Measurements from ENCODE around the gene EFTUD2. TPM values are rescaled to one million over a fixed set of nuclear protein-coding genes. Genes with fewer than 3 reads are reported as not detected.

EFTUD2 gene
- polyA plus RNA-seq, 1 donor: 67.8 TPM

DNA sequence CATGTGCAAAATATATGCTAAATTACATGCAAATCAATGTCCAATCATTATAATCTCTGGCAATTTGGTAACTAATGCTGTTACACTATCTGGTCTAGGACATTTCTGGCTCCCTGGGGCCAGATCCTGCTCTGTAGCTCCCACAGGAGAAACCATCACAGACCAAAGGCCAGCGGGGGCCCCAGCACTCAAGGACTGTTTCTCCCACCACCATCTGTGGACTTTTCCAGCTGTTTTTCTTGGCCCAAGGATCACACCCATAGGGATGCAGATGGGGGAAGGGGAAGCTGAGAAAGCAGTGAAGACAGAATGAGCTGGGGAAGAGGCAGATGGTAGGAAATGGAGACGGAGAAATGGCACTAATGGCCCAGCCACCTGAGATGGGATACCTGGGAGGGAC, 51.7 kb downstream of the EFTUD2 start, which contains the start of gene HIGD1B:
Gene HIGD1B (plus strand): TSS at position 298 of the 400 bp plus-strand sequence. CDS start 270 bp downstream, outside the sequence.
- no peaks in the 10 kb centered on the region for H3K4me1 ChIP-seq (ENCODE audit: control insufficient read depth, insufficient read depth, low read length)
- H3K36me3 ChIP-seq (ENCODE audit: control insufficient read depth, insufficient read depth, low read length): peaks cover 23% of the 10 kb centered on the region
- H3K27me3 ChIP-seq (ENCODE audit: control insufficient read depth, insufficient read depth, low read length): peaks cover 3% of the 10 kb centered on the region
- WGBS (ENCODE audit: insufficient coverage, low lambda C conversion rate): no CpG with 5 or more reads among the region's 2 CpGs
- no peak within 1 kb of the TSS for H3K27ac ChIP-seq (ENCODE audit: low read length)
- no peak for DNase-seq
- no peaks in the 10 kb centered on the region for H3K9me3 ChIP-seq (ENCODE audit: control insufficient read depth, low read depth, low read length)
- H3K4me3 ChIP-seq (ENCODE audit: low read length): no peak within 1 kb of the TSS

DNA sequence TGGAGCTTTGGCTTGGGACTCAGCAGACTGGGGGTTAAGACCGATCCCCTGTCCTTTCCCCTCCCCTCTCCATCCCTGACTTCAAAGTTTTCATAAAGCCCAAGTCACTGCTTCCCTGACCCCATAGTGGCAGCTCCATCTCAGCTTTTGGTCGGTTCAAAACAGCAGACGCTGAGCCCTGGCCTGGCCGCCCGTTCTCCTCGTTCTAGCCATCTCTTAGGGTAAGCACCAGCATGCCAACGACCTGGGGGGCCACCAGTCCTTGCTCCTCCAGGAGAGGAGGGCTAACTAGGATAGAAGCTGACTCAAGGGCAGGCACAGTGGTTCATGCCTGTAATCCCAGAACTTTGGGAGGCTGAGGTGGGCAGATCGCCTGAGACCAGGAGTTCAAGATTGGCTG, 53.0 kb downstream of the EFTUD2 start:
- H3K27me3 ChIP-seq (ENCODE audit: control insufficient read depth, insufficient read depth, low read length): peaks cover 5% of the 10 kb centered on the region

DNA sequence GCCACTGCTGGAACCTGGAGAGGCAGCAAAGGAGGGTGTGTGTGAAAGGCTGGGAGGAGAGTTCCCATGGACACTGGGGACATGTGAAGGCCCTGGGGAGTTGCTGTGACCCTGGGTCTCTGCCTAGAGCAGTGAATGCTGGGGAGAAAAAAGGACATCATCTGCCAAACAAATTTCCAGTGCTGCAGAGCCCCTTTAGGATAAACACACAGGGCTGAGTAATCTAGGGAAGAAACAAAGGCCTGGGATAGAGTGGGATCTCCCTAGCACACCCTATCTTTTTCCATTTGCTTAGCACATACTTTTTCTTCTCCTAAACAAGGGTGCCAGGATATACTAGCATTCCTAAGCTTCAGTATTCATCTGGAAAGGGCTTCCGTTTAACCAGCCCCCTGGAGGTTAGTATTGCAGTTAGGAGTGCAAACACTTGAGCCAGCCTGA, 54.8 kb downstream of the EFTUD2 start:
- Histone ChIP-seq H3K4me3 (ENCODE audit: low read length) (no peak overlapping the region), H3K9me3 (ENCODE audit: control insufficient read depth, low read depth, low read length) (no peaks in the 10 kb centered on the region), H3K27ac (ENCODE audit: low read length) (peak overlapping the region; percentile 32), H3K36me3 (ENCODE audit: control insufficient read depth, insufficient read depth, low read length) (peaks cover 2% of the 10 kb centered on the region), H3K27me3 (ENCODE audit: control insufficient read depth, insufficient read depth, low read length) (peaks cover 5% of the 10 kb centered on the region), H3K4me1 (ENCODE audit: control insufficient read depth, insufficient read depth, low read length) (no peaks in the 10 kb centered on the region)
- no peak for DNase-seq
- WGBS (ENCODE audit: insufficient coverage, low lambda C conversion rate): no CpG with 5 or more reads among the region's 1 CpG

More for the DNA sequence above, 53.0 kb downstream of the EFTUD2 start:
- H3K4me1 ChIP-seq (ENCODE audit: control insufficient read depth, insufficient read depth, low read length): no peaks in the 10 kb centered on the region
- H3K27ac ChIP-seq (ENCODE audit: low read length): no peak overlapping the region
- WGBS (ENCODE audit: insufficient coverage, low lambda C conversion rate): no CpG with 5 or more reads among the region's 8 CpGs
- H3K36me3 ChIP-seq (ENCODE audit: control insufficient read depth, insufficient read depth, low read length): peaks cover 13% of the 10 kb centered on the region
- DNase-seq: no peak
- H3K9me3 ChIP-seq (ENCODE audit: control insufficient read depth, low read depth, low read length): no peaks in the 10 kb centered on the region
- H3K4me3 ChIP-seq (ENCODE audit: low read length): no peak overlapping the region

DNA sequence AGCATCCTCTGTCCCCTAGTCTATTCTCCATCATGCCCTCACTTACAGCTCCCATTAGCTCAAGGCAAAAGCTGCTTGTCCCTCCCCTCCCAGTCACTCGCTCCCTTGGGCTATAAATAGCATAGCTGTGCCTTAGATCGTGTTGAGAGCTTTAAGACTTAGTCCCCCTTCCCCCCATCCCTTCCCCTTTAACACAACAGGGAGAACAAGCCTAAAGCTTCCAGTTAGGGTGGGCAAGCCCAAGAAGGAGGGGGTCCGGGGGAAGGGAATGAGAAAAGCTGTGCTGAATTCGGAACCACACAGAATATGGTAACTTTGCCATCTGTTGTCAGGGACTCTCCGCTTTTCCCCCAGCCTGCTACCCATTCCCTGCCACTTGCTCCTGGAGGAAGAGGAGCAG, 56.5 kb downstream of the EFTUD2 start:
- Histone ChIP-seq H3K4me1 (ENCODE audit: control insufficient read depth, insufficient read depth, low read length) (no peaks in the 10 kb centered on the region), H3K27me3 (ENCODE audit: control insufficient read depth, insufficient read depth, low read length) (peaks cover 5% of the 10 kb centered on the region), H3K9me3 (ENCODE audit: control insufficient read depth, low read depth, low read length) (no peaks in the 10 kb centered on the region), H3K4me3 (ENCODE audit: low read length) (no peak overlapping the region), H3K27ac (ENCODE audit: low read length) (peak overlapping the region; percentile 26), H3K36me3 (ENCODE audit: control insufficient read depth, insufficient read depth, low read length) (no peaks in the 10 kb centered on the region)
- WGBS (ENCODE audit: insufficient coverage, low lambda C conversion rate): no CpG with 5 or more reads among the region's 5 CpGs
- no peak for DNase-seq

DNA sequence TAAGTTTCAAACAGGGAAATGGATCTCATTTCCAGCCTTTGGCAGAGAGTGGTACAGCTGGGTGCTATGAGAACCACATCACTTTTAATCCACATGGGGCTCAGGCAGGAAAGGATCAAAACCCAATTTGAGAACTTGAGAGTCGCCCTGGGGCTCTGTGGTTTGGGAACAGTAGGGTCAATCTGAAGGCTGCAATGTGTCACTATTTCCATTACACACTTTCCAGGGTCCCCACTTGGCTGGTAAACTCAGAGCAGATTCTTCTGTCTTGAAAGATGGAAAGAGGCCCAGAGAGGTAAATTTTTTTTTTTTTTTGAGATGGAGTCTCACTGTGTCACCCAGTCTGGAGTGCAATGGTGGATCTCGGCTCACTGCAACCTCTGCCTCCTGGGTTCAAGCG, 58.3 kb downstream of the EFTUD2 start:
- no peaks in the 10 kb centered on the region for H3K36me3 ChIP-seq (ENCODE audit: control insufficient read depth, insufficient read depth, low read length)
- no peak overlapping the region for H3K27ac ChIP-seq (ENCODE audit: low read length)
- no peak for DNase-seq
- no peaks in the 10 kb centered on the region for H3K4me1 ChIP-seq (ENCODE audit: control insufficient read depth, insufficient read depth, low read length)
- WGBS (ENCODE audit: insufficient coverage, low lambda C conversion rate): no CpG with 5 or more reads among the region's 3 CpGs
- H3K27me3 ChIP-seq (ENCODE audit: control insufficient read depth, insufficient read depth, low read length): peaks cover 5% of the 10 kb centered on the region
- H3K4me3 ChIP-seq (ENCODE audit: low read length): no peak overlapping the region
- H3K9me3 ChIP-seq (ENCODE audit: control insufficient read depth, low read depth, low read length): no peaks in the 10 kb centered on the region

DNA sequence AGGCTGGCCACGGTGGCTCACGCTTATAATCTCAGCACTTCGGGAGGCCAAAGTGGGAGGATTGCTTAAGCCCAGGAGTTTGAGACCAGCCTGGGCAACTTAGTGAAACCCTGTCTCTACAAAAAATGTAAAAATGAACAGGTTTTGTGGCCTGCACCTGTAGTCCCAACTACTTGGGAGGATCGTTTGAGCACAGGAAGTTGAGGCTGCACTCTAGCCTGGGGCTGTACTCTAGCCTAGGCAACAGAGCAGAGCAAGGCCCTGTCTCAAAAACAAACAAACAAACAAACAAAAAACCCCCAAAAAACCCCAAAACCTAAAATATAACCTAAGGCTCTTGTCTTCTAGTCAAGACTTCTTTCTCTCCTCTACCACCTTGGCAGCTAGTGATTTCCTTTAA, 59.0 kb downstream of the EFTUD2 start:
- WGBS (ENCODE audit: insufficient coverage, low lambda C conversion rate): no CpG with 5 or more reads among the region's 4 CpGs
- peaks cover 5% of the 10 kb centered on the region for H3K27me3 ChIP-seq (ENCODE audit: control insufficient read depth, insufficient read depth, low read length)
- no peaks in the 10 kb centered on the region for H3K36me3 ChIP-seq (ENCODE audit: control insufficient read depth, insufficient read depth, low read length)

DNA sequence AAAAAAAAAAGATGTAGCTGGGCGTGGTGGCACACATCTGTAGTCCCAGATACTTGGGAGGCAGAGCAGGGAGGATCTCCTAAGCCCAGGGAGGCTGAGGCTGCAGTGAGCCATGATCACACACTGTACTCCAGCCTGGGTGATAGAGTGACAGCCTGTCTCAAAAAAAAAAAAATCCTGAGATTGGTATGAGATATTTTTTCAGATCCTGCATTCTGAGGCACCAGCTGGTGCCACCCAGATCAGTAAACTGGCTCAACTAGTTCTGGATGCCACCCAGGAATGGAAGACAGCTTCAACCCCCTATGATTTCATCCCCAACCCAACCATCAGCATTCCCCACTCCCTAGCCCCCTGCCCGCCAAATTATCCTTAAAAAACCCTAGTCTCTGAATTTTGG, 62.0 kb downstream of the EFTUD2 start:
- no peak overlapping the region for H3K27ac ChIP-seq (ENCODE audit: low read length)
- WGBS (ENCODE audit: insufficient coverage, low lambda C conversion rate): no CpG with 5 or more reads among the region's 2 CpGs
- no peak overlapping the region for H3K4me3 ChIP-seq (ENCODE audit: low read length)
- no peak for DNase-seq
- peaks cover 4% of the 10 kb centered on the region for H3K27me3 ChIP-seq (ENCODE audit: control insufficient read depth, insufficient read depth, low read length)
- no peaks in the 10 kb centered on the region for H3K36me3 ChIP-seq (ENCODE audit: control insufficient read depth, insufficient read depth, low read length)
- H3K9me3 ChIP-seq (ENCODE audit: control insufficient read depth, low read depth, low read length): no peaks in the 10 kb centered on the region
- no peaks in the 10 kb centered on the region for H3K4me1 ChIP-seq (ENCODE audit: control insufficient read depth, insufficient read depth, low read length)

More for the DNA sequence above, 59.0 kb downstream of the EFTUD2 start:
- Histone ChIP-seq H3K4me1 (ENCODE audit: control insufficient read depth, insufficient read depth, low read length) (no peaks in the 10 kb centered on the region), H3K27ac (ENCODE audit: low read length) (no peak overlapping the region), H3K4me3 (ENCODE audit: low read length) (no peak overlapping the region), H3K9me3 (ENCODE audit: control insufficient read depth, low read depth, low read length) (no peaks in the 10 kb centered on the region)
- DNase-seq: no peak

DNA sequence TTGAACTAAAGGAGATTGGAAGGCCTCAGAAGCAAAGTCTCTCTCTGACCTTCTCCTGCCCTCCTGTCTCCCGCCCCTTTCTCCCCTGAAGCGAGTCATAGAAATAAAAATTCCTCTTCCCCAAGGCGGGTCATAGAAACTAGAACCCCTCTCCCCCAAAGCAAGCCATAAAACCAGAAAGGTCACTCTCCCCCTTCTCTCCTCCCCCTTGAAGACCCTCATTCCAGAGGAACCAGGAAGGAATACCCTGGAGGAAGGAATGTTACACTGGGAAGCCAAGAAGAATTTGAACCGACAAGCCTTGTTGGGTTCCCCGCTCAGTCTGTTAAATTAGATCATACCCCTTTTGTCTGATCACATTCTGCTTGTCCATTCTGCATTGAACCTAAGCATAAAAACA, 66.4 kb downstream of the EFTUD2 start:
- no peaks in the 10 kb centered on the region for H3K9me3 ChIP-seq (ENCODE audit: control insufficient read depth, low read depth, low read length)
- no CpG with 5 or more reads among the region's 5 CpGs for WGBS (ENCODE audit: insufficient coverage, low lambda C conversion rate)
- peaks cover 36% of the 10 kb centered on the region for H3K27me3 ChIP-seq (ENCODE audit: control insufficient read depth, insufficient read depth, low read length)
- no peak overlapping the region for H3K4me3 ChIP-seq (ENCODE audit: low read length)
- no peak for DNase-seq
- no peak overlapping the region for H3K27ac ChIP-seq (ENCODE audit: low read length)
- H3K36me3 ChIP-seq (ENCODE audit: control insufficient read depth, insufficient read depth, low read length): no peaks in the 10 kb centered on the region
- peaks cover 4% of the 10 kb centered on the region for H3K4me1 ChIP-seq (ENCODE audit: control insufficient read depth, insufficient read depth, low read length)

DNA sequence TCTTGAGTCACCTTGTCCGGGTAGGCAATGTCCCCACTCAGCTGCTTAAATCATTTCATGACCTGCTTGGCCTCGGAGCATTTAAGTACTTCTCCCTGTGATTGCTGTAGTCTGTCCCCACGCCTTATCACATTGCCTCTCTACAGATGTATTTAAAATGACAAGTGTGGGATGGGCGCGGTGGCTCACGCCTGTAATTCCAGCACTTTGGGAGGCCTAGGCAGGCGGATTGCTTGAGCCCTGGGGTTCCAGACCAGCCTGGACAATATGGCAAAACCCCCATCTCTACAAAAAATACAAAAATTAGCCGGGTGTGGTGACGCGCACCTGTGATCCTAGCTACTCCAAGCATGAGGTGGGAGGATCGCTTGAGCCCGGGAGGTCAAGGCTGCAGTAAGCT, 67.9 kb downstream of the EFTUD2 start:
- DNase-seq: no peak
- Histone ChIP-seq H3K27me3 (ENCODE audit: control insufficient read depth, insufficient read depth, low read length) (peaks cover 47% of the 10 kb centered on the region), H3K4me3 (ENCODE audit: low read length) (no peak overlapping the region), H3K4me1 (ENCODE audit: control insufficient read depth, insufficient read depth, low read length) (peaks cover 4% of the 10 kb centered on the region), H3K27ac (ENCODE audit: low read length) (no peak overlapping the region), H3K36me3 (ENCODE audit: control insufficient read depth, insufficient read depth, low read length) (no peaks in the 10 kb centered on the region), H3K9me3 (ENCODE audit: control insufficient read depth, low read depth, low read length) (no peaks in the 10 kb centered on the region)
- WGBS (ENCODE audit: insufficient coverage, low lambda C conversion rate): 72% methylated on average over 5 of the region's 12 CpGs

DNA sequence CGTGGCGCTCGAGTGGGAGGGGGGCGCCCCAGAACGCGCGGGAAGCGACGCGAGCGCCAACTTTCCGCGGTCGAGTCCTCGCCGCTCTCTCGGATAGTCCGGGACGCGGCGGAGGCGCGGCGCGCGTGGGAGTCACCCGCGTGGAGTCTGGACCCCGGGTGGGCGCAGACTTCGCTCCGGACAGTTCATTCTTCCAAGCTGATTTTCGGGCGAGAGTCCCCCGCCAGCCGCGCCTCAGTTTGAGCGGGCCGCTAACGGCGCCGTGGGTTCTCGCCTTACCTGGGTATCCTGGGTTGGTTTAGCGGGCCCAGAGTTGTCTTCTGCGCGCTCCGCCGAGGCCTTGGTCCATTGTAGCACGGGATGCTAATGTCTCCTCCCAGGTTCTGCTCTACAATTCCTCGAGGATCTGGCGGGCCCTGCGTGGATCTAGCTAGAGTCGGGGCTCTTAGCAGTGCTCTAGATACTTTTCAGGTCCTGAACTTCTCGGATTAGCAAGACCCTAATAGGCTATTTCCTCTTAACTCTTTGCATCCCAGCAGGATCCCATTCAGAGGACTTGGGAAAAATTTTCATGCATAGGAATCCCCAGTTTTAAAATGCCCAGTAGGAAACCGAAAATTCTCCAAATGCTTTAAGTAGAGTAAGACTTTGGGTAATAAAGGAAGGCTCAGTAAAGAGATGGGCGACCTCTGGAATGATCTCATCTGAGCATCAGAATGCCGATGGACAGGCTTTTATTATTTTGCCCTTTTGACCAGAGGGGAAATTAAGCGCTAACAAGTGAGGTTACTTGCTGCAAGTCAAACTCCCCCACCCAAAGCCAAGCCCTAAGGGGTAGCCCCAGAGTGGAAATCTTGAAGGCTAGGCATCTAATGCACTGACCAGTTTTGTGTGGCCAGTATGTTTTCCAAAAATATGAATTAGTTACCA, 68.6 kb downstream of the EFTUD2 start:
- no peaks in the 10 kb centered on the region for H3K9me3 ChIP-seq (ENCODE audit: control insufficient read depth, low read depth, low read length)
- WGBS (ENCODE audit: insufficient coverage, low lambda C conversion rate): no CpG with 5 or more reads among the region's 58 CpGs
- peak overlapping the region; percentile 52 for H3K27ac ChIP-seq (ENCODE audit: low read length)
- H3K36me3 ChIP-seq (ENCODE audit: control insufficient read depth, insufficient read depth, low read length): no peaks in the 10 kb centered on the region
- peak in 1 of 2 donors; percentile 33 for DNase-seq
- peaks cover 47% of the 10 kb centered on the region for H3K27me3 ChIP-seq (ENCODE audit: control insufficient read depth, insufficient read depth, low read length)
- H3K4me1 ChIP-seq (ENCODE audit: control insufficient read depth, insufficient read depth, low read length): peaks cover 4% of the 10 kb centered on the region
- H3K4me3 ChIP-seq (ENCODE audit: low read length): peak overlapping the region; percentile 46
